UCSD-AML1 (cell line): ENCODE measurements around the gene BMP7.

ENCODE experiments used
- DNase-seq: peaks from one replicate; lab custom pipeline; 2025; ENCODE audit not compliant: unreplicated experiment; lab: John Stamatoyannopoulos, UW

BMP7 gene

DNA sequence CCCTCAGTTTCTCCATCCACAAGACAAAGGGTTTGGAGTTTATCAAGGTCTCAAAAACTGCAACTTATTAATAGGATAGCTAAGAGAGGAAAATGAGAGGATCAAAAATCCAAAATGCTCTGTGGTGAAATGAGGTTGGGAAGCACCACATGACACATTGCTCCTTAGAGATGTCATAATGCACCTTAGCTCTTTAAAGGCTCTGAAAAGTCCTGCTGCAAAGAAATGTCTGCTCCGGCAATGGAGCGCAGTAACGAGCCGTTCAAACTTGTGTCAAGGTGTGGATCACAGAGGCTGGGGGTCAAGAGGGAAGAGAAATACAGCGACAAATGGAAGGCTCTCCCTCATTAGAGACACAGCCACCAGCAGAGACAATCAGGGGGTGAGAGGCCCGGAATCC is 53.1 kb downstream of the BMP7 start:
- no peak for DNase-seq

- DNase-seq, result no peak
Measured at GRCh38 chr20:57212534-57213276, 53.7 kb downstream of the BMP7 start.

DNA sequence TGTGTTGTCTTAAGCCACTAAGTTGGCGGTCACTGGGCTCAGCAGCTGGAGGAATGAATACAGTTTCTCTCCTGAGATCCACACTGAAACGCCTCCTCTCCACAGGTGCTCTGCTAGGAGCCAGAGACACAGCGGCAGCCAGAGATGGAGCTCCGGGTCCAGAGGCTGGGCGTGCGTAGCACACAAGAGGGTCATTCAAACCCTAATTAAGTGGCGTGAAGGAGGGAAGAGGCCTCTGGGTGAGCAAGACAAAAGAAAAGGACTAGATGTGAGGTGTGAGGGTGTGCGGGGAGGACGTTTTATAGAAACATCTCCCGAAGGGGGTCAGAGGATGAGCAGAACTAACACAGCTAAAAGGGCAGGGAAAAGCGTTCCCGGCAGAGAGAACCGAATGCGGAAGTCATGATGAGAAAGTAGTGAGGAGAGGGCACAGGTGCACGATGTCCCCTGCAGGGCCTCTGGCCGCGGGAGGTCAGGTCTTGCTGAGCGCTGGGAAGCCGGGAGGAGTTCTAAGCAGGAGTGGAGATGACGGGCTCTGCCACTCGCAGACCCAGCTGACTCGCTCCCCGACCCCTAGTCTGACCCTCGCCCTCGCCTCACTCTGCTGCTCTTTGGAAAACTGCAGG is 54.4 kb downstream of the BMP7 start:
- DNase-seq, result no peak

DNA sequence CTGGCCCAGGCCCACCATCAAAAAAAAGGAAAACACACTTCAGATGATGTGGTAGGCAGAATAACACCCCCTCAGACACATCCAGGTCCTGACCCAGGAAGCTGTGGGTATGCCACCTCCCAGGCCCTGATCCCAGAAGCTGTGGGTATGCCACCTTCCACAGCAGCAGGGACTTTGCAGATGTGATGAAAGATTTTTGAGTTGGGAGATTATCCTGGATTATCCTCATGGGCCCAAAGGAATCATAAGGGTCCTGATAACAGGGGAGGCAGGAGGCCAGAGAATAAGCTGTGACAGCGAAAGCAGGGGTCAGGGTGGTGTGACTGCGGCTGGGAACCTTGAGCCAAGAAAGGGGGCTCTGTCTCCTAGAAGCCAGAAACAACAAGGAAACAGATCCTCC is 55.0 kb downstream of the BMP7 start:
- DNase-seq, result no peak

GRCh38 chr20:57210911-57211280 is 55.5 kb downstream of the BMP7 start:
- DNase-seq, result no peak

GRCh38 chr20:57210054-57210910 is 56.2 kb downstream of the BMP7 start:
- no peak for DNase-seq

GRCh38 chr20:57209413-57209812 is 57.0 kb downstream of the BMP7 start:
- no peak for DNase-seq

DNA sequence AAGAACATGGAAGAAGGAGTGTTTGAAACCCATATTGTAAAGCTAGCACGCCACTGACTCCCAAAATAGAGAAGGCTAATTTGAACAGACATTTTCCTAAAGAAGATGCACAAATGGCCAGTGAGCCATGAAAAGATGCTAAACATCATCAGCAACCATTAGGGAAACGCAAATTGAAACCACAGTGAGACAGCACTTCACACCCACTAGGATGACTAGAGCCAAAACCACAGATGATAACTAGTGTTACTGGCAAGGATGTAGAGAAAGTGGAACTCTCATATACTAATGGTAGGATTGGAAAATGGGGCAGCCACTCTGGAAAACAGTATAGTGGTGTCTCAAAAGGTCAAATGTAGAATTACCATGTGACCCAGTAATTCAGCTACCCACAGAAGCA is 58.2 kb downstream of the BMP7 start:
- DNase-seq, result no peak

DNA sequence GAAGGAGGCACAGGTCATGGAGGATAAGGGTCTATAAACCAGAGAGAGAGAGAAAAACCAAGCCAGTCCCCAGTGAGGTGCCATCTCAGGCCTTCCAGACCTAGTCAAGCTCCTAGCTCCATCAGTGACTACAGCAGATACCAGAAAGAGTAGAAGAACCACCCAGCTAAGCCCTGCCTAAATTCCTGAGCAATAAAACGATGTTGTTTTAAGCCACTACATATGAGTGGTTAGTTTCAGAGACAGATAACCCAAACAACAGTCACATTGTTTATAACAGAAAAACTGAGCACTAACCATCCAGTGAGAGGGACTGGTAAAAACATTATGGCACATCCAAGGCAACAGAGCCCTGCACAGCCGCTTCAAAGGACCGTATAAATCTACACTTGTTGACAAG is 59.2 kb downstream of the BMP7 start:
- no peak for DNase-seq

GRCh38 chr20:57205606-57206219 is 60.7 kb downstream of the BMP7 start:
- DNase-seq, result no peak

- DNase-seq, result no peak
Measured at GRCh38 chr20:57203986-57204385, 62.5 kb downstream of the BMP7 start.

GRCh38 chr20:57203204-57203603 is 63.2 kb downstream of the BMP7 start:
- DNase-seq, result no peak

DNA sequence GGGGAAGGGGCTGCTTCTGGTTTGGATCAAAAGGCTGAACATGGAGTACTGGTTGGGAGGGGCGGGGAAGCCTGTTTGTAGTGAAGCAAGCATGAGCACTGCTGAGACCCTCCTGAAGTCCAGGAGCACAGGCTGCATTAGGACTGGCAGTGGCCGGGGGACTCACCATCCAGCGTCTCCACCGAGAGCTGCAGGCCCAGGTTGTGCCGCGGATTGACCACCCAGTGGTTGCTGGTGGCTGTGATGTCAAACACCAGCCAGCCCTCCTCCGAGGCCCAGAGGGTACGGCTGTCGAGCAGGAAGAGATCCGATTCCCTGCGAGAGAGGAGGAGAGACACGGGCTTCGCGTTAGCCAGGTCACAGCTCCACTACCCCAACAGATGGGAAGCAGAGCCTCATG is 64.1 kb downstream of the BMP7 start:
- no peak for DNase-seq

DNA sequence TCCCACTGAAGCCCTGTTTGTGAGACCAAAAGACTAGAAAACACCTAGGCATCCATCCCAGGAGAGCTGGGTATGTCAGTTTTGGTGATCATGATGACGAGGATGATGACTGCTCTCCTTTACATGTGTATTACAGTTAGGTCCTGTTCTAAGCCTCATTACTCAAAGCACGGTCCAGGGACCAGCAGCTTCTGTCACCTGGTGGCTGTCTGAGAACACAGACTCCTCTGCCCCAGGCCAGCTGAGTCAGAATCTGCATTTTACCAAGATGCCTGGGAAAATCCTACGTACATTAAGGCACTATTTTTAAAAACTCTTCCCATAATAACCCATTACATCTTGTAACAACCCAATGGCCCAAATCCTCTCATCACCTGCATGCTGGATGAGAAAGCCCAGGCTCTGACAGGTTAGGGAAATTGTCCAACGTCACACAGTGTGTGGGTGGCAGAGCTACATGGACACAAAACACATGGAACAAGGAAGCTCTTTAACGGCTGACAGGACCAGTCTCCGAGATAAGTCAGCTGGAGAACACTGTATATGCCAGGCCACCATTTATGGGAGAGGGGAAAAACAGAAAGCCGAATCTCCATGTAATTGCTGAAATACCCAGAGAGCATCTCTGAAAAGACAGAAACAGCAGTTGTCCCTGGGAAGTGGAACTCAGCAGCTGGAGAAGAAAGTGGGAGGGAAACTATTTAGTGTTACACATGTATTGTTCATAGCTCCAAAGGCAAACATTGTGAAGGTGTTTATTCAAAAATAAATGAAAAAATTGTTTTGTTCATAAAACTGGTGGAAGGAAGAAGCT is 65.4 kb downstream of the BMP7 start:
- DNase-seq, result no peak

GRCh38 chr20:57199656-57200405 is 66.6 kb downstream of the BMP7 start:
- no peak for DNase-seq

GRCh38 chr20:57198132-57199072 is 68.0 kb downstream of the BMP7 start:
- DNase-seq, result no peak

DNA sequence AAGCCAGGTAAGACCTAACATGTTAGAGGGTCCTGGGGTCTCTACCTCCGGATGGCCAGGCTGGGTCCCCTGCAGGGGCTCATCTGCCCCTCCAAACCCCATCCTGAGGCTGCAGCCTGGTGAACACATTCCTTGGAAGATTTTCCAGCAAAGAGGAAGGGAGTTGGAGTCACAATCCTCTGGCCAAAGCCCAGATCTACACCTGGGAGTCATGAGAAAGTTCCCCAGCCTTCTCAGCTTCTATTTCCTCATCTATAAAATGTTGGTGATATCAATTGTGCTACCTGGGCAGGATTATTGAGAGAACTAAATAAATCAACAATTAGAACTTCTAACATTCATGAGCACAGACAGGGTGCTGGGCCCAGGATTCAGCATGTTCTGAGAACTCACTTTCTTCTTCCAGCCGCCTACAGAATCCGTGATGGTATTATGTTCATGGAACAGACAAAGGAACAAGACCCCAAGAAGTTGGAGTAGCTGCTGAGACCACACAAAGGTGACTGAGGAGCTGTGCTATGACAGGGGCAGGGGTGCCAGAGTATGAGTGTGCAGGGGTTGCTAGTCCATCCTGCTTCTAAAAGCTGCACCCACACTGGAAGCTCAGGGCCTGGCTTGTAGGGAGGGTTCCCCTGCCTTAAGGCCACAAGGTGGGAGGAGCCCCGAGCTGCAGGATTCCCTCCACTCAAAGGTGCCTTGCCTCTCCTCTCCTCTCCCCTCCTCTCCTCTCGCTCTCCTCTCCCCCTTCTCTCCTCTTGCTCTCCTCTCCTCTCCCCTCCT is 68.9 kb downstream of the BMP7 start:
- no peak for DNase-seq

GRCh38 chr20:57195469-57196100 is 70.9 kb downstream of the BMP7 start:
- DNase-seq, result no peak
